GM12892 (cell line): ENCODE results near the gene IMMP2L.

Experiments
- POLR2A ChIP-seq: IDR thresholded peaks from 2 replicates; pipeline ENCODE4 v1.6.1; 2011; ENCODE audit warnings: low read depth, low read length, control low read depth
- POLR2AphosphoS5 ChIP-seq: IDR thresholded peaks from 2 replicates; pipeline ENCODE4 v1.6.1; 2011; ENCODE audit warnings: low read depth, low read length, control low read depth
- TAF1 ChIP-seq: IDR thresholded peaks from 2 replicates; pipeline ENCODE4 v1.6.1; 2011; ENCODE audit warnings: low read depth, mild to moderate bottlenecking, control low read depth, low read length, borderline replicate concordance

- no peak for TF ChIP-seq POLR2A
- no peak for TF ChIP-seq POLR2AphosphoS5
- no peak for TF ChIP-seq TAF1
Observed at GRCh38 chr7:110868458-110868857, 693.8 kb downstream of the IMMP2L start.
